SK-N-SH (cell line): ENCODE data around the gene PDYN. TPM values are rescaled to one million over a fixed set of nuclear protein-coding genes. Genes with fewer than 3 reads are reported as not detected.

Source experiments
- CTCF ChIA-PET: fragments of 300-600, 350-600 bp; formaldehyde crosslinking; extraction: SDS; loops from one replicate; lab custom pipeline; 2021; lab: Yijun Ruan, JAX
- POLR2A ChIA-PET: fragments of 350-600 bp; sonication (Branson Sonifier 250); formaldehyde crosslinking; extraction: SDS; loops from one replicate; lab custom pipeline; 2020; ENCODE audit warnings: antibody characterized with exemption, inconsistent platforms; lab: Yijun Ruan, JAX
- DNase-seq: peaks from one replicate; pipeline ENCODE4 v3.0.0; 2012
- H2AFZ ChIP-seq: fragments of 200-600 bp; sonication (generic); 2 replicates; pipeline ENCODE4 v1.8.1; 2016; ENCODE audit warnings: antibody characterized with exemption, mild to moderate bottlenecking, low read depth
- H3F3A ChIP-seq: fragments of 200-600 bp; sonication (generic); replicated peaks from 2 replicates; pipeline ENCODE3; 2016; ENCODE audit warnings: antibody characterized with exemption, mild to moderate bottlenecking; ENCODE audit not compliant: insufficient read depth
- H3K27ac ChIP-seq, 2 experiments: fragments of 200-500 bp in 1 of 2; fragments of 200-600 bp in 1 of 2; sonication (Bioruptor generic) in 1 of 2; sonication (generic), shearing (Covaris generic) in 1 of 2; 2 replicates each; pipeline versions ENCODE4 v1.5.1 to v1.6.1; 2014 to 2016; ENCODE audit warnings: low read depth in 2 of 2, inconsistent platforms in 1 of 2, low read length in 1 of 2, mild to moderate bottlenecking in 1 of 2, mixed read lengths in 1 of 2
- H3K27me3 ChIP-seq: fragments of 200-600 bp; sonication (generic), shearing (Covaris generic); 2 replicates; pipeline ENCODE4 v1.6.1; 2016; ENCODE audit warnings: mixed run types; ENCODE audit not compliant: insufficient read depth
- H3K36me3 ChIP-seq, 2 experiments: fragments of 200-500 bp in 1 of 2; fragments of 200-600 bp in 1 of 2; sonication (Bioruptor generic) in 1 of 2; sonication (generic) in 1 of 2; replicated peaks in 1 of 2; 2 replicates each; pipeline versions ENCODE3 to v1.5.1; 2014 to 2016; ENCODE audit warnings: low read length in 1 of 2, mild to moderate bottlenecking in 1 of 2; ENCODE audit not compliant: insufficient read depth in 2 of 2, control insufficient read depth in 1 of 2
- H3K4me1 ChIP-seq, 2 experiments: fragments of 200-500 bp in 1 of 2; fragments of 200-600 bp in 1 of 2; sonication (Bioruptor generic) in 1 of 2; sonication (generic), shearing (Covaris generic) in 1 of 2; 2 replicates each; pipeline versions ENCODE4 v1.5.1 to v1.6.1; 2014 to 2016; ENCODE audit warnings: low read depth in 1 of 2, low read length in 1 of 2, mixed run types in 1 of 2; ENCODE audit not compliant: insufficient read depth in 2 of 2, control insufficient read depth in 1 of 2
- H3K4me2 ChIP-seq: fragments of 200-600 bp; sonication (generic), shearing (Covaris generic); 2 replicates; pipeline ENCODE4 v1.6.1; 2017; ENCODE audit warnings: mixed run types
- H3K4me3 ChIP-seq, 2 experiments: fragments of 200-500 bp in 1 of 2; fragments of 200-600 bp in 1 of 2; sonication (Bioruptor generic) in 1 of 2; sonication (generic), shearing (Covaris generic) in 1 of 2; 2 replicates each; pipeline versions ENCODE4 v1.5.1 to v1.8.1; 2014 to 2016; ENCODE audit warnings: low read depth in 2 of 2, inconsistent platforms in 1 of 2, low read length in 1 of 2, mild to moderate bottlenecking in 1 of 2, mixed read lengths in 1 of 2, moderate library complexity in 1 of 2
- H3K79me2 ChIP-seq: fragments of 200-600 bp; sonication (generic); 2 replicates; pipeline ENCODE4 v1.8.1; 2017; ENCODE audit warnings: mild to moderate bottlenecking; ENCODE audit not compliant: insufficient read depth
- H3K9ac ChIP-seq: fragments of 200-600 bp; sonication (generic); 2 replicates; pipeline ENCODE4 v1.6.1; 2017; ENCODE audit warnings: mixed run types
- H3K9me2 ChIP-seq: fragments of 200-600 bp; sonication (generic); 2 replicates; pipeline ENCODE4 v1.6.1; 2017; ENCODE audit warnings: mixed run types
- H3K9me3 ChIP-seq: fragments of 200-600 bp; sonication (generic); 2 replicates; pipeline ENCODE4 v1.6.1; 2017; ENCODE audit warnings: mixed run types, mild to moderate bottlenecking, moderate library complexity
- H4K20me1 ChIP-seq: fragments of 200-600 bp; sonication (generic); 2 replicates; pipeline ENCODE4 v1.6.1; 2017; ENCODE audit warnings: mild to moderate bottlenecking, mixed run types; ENCODE audit not compliant: insufficient read depth
- CHD2 ChIP-seq: fragments of 150-350 bp; IDR thresholded peaks from 2 replicates; pipeline ENCODE4 v1.6.1; 2018; ENCODE audit warnings: low read length; ENCODE audit not compliant: partially characterized antibody
- ELF1 ChIP-seq: IDR thresholded peaks from 2 replicates; pipeline ENCODE4 v1.4.0; 2012
- EP300 ChIP-seq, 2 experiments: IDR thresholded peaks; 2 replicates each; pipeline versions ENCODE4 v1.4.0 to v1.6.1; 2012; ENCODE audit warnings: borderline replicate concordance in 1 of 2, low read depth in 1 of 2, low read length in 1 of 2
- EZH2phosphoT487 ChIP-seq: fragments of 200-600 bp; sonication (generic); IDR thresholded peaks from 2 replicates; pipeline ENCODE4 v1.6.1; 2017; ENCODE audit warnings: low read depth, mixed run types, mild to moderate bottlenecking, antibody characterized with exemption, moderate library complexity, borderline replicate concordance
- FOSL2 ChIP-seq: IDR thresholded peaks from 2 replicates; pipeline ENCODE4 v1.4.0; 2012; ENCODE audit warnings: low read depth, mild to moderate bottlenecking, moderate library complexity, borderline replicate concordance
- FOXJ3 ChIP-seq: sonication (generic); formaldehyde crosslinking; IDR thresholded peaks from 2 replicates; pipeline ENCODE4 v1.5.1; 2020; ENCODE audit warnings: mild to moderate bottlenecking, missing genetic modification reagents
- FOXM1 ChIP-seq: IDR thresholded peaks from 2 replicates; pipeline ENCODE4 v1.4.0; 2012; ENCODE audit warnings: low read depth, mild to moderate bottlenecking
- GABPA ChIP-seq: IDR thresholded peaks from 2 replicates; pipeline ENCODE4 v1.4.0; 2012; ENCODE audit warnings: low read depth, mild to moderate bottlenecking
- MEF2A ChIP-seq: IDR thresholded peaks from 2 replicates; pipeline ENCODE4 v1.4.0; 2012; ENCODE audit warnings: low read depth, borderline replicate concordance
- MXI1 ChIP-seq: IDR thresholded peaks from 2 replicates; pipeline ENCODE4 v1.6.1; 2012; ENCODE audit warnings: mild to moderate bottlenecking, low read depth, low read length, improper control_type of control experiment
- NRF1 ChIP-seq: IDR thresholded peaks from 2 replicates; pipeline ENCODE4 v1.6.1; 2012; ENCODE audit warnings: low read depth, mild to moderate bottlenecking, low read length
- POLR2AphosphoS5 ChIP-seq: IDR thresholded peaks from 2 replicates; pipeline ENCODE4 v1.6.1; 2012; ENCODE audit warnings: low read depth, low read length
- RXRA ChIP-seq: IDR thresholded peaks from 2 replicates; pipeline ENCODE4 v1.4.0; 2012; ENCODE audit warnings: low read depth, mild to moderate bottlenecking, borderline replicate concordance
- SMC3 ChIP-seq: IDR thresholded peaks from 2 replicates; pipeline ENCODE4 v1.6.1; 2012; ENCODE audit warnings: low read depth, low read length, improper control_type of control experiment
- TCF12 ChIP-seq: IDR thresholded peaks from 2 replicates; pipeline ENCODE4 v1.4.0; 2012
- WGBS: methylation state at CpG from one replicate; pipeline ENCODE4 v1.1.6; 2017; ENCODE audit warnings: low lambda C conversion rate; 5-methylcytosine and 5-hydroxymethylcytosine counted together
- polyA plus RNA-seq, 3 experiments: library from polyadenylated mRNA; depleted of rRNA; stranded (reverse); fragments of >200 nt; gene quantifications; 2 replicates each; pipeline ENCODE4 v1.2.3, GENCODE V29; 2012
- TF ChIP-seq, protein P1 (sequence below): fragments of 150-350 bp; IDR thresholded peaks from 2 replicates; pipeline ENCODE4 v1.6.1; 2016; ENCODE audit warnings: mild to moderate bottlenecking, low read depth, low read length
- TF ChIP-seq, protein P2 (sequence below): IDR thresholded peaks from 2 replicates; pipeline ENCODE4 v1.4.0; 2012; ENCODE audit warnings: low read depth, borderline replicate concordance
- TF ChIP-seq, protein P3 (sequence below): IDR thresholded peaks from 2 replicates; pipeline ENCODE4 v1.4.0; 2012; ENCODE audit warnings: low read depth
- TF ChIP-seq, protein P4 (sequence below): IDR thresholded peaks from 2 replicates; pipeline ENCODE4 v1.6.1; 2012; ENCODE audit warnings: mild to moderate bottlenecking, low read depth, low read length, moderate library complexity
- TF ChIP-seq, protein P5 (sequence below): fragments of 200-600 bp; sonication (generic); IDR thresholded peaks from 2 replicates; pipeline ENCODE4 v1.6.1; 2017; ENCODE audit warnings: antibody characterized with exemption, mild to moderate bottlenecking, moderate library complexity

PDYN gene
- polyA plus RNA-seq, 1 of the 3 experiments (the other 2 are of a cell fraction) = not detected

DNA sequence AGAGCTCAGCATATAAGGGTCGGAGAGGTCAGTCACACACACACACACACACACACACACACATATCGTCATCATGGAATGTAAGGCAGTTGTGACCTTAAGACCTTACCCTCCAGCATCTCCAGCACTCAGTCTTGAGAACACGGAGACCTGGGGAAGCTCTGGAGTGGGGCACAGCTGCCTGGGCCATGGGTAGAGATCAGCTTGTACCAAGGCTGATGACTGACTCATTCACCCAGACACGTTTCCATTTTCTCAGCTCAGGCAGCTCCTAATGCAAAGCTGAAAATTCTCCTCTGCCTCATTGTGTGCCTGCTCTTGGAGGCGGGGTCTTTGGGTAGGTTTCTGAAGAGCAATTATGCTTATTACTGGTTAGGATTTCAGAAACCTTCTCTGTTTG lies 38.3 kb upstream of the PDYN start:
- no peak overlapping the region for H3K9ac ChIP-seq
- no peaks in the 10 kb centered on the region for H3F3A ChIP-seq
- H3K9me3 ChIP-seq = no peaks in the 10 kb centered on the region
- H3K4me3 ChIP-seq = no peak overlapping the region
- no peaks in the 10 kb centered on the region for H3K79me2 ChIP-seq
- H3K36me3 ChIP-seq = no peaks in the 10 kb centered on the region
- TF ChIP-seq, protein P1, sequence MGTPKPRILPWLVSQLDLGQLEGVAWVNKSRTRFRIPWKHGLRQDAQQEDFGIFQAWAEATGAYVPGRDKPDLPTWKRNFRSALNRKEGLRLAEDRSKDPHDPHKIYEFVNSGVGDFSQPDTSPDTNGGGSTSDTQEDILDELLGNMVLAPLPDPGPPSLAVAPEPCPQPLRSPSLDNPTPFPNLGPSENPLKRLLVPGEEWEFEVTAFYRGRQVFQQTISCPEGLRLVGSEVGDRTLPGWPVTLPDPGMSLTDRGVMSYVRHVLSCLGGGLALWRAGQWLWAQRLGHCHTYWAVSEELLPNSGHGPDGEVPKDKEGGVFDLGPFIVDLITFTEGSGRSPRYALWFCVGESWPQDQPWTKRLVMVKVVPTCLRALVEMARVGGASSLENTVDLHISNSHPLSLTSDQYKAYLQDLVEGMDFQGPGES = no peak
- no peak for TF ChIP-seq SMC3
- no peak for TF ChIP-seq FOXM1
- no peak for TF ChIP-seq TCF12
- TF ChIP-seq, protein P2, sequence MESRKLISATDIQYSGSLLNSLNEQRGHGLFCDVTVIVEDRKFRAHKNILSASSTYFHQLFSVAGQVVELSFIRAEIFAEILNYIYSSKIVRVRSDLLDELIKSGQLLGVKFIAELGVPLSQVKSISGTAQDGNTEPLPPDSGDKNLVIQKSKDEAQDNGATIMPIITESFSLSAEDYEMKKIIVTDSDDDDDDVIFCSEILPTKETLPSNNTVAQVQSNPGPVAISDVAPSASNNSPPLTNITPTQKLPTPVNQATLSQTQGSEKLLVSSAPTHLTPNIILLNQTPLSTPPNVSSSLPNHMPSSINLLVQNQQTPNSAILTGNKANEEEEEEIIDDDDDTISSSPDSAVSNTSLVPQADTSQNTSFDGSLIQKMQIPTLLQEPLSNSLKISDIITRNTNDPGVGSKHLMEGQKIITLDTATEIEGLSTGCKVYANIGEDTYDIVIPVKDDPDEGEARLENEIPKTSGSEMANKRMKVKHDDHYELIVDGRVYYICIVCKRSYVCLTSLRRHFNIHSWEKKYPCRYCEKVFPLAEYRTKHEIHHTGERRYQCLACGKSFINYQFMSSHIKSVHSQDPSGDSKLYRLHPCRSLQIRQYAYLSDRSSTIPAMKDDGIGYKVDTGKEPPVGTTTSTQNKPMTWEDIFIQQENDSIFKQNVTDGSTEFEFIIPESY = no peak
- TF ChIP-seq POLR2AphosphoS5 = no peak
- TF ChIP-seq, protein P3, sequence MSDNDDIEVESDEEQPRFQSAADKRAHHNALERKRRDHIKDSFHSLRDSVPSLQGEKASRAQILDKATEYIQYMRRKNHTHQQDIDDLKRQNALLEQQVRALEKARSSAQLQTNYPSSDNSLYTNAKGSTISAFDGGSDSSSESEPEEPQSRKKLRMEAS = no peak
- no peak for TF ChIP-seq FOXJ3
- TF ChIP-seq EP300 (IDR thresholded peaks at IDR 0.05; ENCODE audit: borderline replicate concordance in 1 of 2, low read depth in 1 of 2, low read length in 1 of 2) = no peak
- TF ChIP-seq MEF2A = no peak
- TF ChIP-seq, protein P4, sequence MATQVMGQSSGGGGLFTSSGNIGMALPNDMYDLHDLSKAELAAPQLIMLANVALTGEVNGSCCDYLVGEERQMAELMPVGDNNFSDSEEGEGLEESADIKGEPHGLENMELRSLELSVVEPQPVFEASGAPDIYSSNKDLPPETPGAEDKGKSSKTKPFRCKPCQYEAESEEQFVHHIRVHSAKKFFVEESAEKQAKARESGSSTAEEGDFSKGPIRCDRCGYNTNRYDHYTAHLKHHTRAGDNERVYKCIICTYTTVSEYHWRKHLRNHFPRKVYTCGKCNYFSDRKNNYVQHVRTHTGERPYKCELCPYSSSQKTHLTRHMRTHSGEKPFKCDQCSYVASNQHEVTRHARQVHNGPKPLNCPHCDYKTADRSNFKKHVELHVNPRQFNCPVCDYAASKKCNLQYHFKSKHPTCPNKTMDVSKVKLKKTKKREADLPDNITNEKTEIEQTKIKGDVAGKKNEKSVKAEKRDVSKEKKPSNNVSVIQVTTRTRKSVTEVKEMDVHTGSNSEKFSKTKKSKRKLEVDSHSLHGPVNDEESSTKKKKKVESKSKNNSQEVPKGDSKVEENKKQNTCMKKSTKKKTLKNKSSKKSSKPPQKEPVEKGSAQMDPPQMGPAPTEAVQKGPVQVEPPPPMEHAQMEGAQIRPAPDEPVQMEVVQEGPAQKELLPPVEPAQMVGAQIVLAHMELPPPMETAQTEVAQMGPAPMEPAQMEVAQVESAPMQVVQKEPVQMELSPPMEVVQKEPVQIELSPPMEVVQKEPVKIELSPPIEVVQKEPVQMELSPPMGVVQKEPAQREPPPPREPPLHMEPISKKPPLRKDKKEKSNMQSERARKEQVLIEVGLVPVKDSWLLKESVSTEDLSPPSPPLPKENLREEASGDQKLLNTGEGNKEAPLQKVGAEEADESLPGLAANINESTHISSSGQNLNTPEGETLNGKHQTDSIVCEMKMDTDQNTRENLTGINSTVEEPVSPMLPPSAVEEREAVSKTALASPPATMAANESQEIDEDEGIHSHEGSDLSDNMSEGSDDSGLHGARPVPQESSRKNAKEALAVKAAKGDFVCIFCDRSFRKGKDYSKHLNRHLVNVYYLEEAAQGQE = no peak
- TF ChIP-seq GABPA = no peak
- no peak for TF ChIP-seq FOSL2
- TF ChIP-seq RXRA = no peak
- TF ChIP-seq CHD2 = no peak
- no peak for TF ChIP-seq NRF1
- TF ChIP-seq ELF1 = no peak
- TF ChIP-seq EZH2phosphoT487 = no peak
- TF ChIP-seq, protein P5, sequence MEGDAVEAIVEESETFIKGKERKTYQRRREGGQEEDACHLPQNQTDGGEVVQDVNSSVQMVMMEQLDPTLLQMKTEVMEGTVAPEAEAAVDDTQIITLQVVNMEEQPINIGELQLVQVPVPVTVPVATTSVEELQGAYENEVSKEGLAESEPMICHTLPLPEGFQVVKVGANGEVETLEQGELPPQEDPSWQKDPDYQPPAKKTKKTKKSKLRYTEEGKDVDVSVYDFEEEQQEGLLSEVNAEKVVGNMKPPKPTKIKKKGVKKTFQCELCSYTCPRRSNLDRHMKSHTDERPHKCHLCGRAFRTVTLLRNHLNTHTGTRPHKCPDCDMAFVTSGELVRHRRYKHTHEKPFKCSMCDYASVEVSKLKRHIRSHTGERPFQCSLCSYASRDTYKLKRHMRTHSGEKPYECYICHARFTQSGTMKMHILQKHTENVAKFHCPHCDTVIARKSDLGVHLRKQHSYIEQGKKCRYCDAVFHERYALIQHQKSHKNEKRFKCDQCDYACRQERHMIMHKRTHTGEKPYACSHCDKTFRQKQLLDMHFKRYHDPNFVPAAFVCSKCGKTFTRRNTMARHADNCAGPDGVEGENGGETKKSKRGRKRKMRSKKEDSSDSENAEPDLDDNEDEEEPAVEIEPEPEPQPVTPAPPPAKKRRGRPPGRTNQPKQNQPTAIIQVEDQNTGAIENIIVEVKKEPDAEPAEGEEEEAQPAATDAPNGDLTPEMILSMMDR = no peak
- no peak for TF ChIP-seq MXI1
- H3K27me3 ChIP-seq = peaks cover 13% of the 10 kb centered on the region
- POLR2A ChIA-PET = no interaction called here
- H3K27ac ChIP-seq = no peak overlapping the region
- H4K20me1 ChIP-seq = no peaks in the 10 kb centered on the region
- CTCF ChIA-PET = interaction anchor here (1.5 to 3.6 kb wide), 3 partner anchors 25 to 140 kb away, joined by 3 to 12 read pairs (median 5); no protein-coding TSS in a partner anchor
- no peak overlapping the region for H2AFZ ChIP-seq
- H3K4me2 ChIP-seq = no peak overlapping the region
- DNase-seq = no peak
- WGBS = 8% methylated on average over 4 of the region's 5 CpGs
- H3K4me1 ChIP-seq = no peaks in the 10 kb centered on the region
- no peaks in the 10 kb centered on the region for H3K9me2 ChIP-seq
